GM08714 (cell line): Measurements from ENCODE around the gene MYL12B.

Source experiments
- H3K4me3 ChIP-seq: fragments of 200-500 bp; sonication (Bioruptor generic); 2 replicates; pipeline ENCODE4 v1.5.1; 2014; ENCODE audit warnings: mild to moderate bottlenecking, low read length, inconsistent platforms
- ZNF274 ChIP-seq: IDR thresholded peaks from 2 replicates; pipeline ENCODE4 v1.6.1; 2012; ENCODE audit warnings: mild to moderate bottlenecking, low read depth, low read length

Gene MYL12B

DNA sequence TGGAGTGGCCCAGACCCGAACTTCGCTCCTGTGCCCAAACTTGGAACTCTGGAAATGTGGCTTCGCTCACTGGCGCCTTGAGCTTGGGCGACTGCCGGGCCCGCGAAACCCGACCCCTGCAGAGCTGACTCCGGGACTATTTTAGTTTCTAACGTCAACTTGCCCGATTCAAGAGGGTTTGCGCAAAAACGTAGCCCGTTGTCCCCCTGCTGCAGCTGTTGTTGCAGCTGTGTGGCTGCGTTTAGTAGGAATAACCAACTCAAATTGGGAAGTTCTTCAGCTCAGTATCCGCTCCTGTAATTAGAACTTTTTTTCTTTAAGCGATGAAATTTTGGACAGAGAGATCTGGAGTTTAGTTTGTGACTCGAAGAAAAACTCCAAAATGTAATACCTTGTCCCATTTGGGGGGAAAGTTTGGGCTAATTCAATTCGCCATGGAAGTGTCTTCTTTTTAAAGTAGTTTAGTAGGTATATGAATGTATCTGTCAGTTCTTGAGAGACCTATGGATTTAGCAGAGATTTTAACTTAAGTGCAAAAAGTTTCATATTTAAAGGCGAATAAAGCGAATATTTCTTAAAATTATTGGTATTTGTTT lies 13.8 kb upstream of the MYL12B start:
- H3K4me3 ChIP-seq = peak overlapping the region; percentile 96
- TF ChIP-seq ZNF274 = no peak

DNA sequence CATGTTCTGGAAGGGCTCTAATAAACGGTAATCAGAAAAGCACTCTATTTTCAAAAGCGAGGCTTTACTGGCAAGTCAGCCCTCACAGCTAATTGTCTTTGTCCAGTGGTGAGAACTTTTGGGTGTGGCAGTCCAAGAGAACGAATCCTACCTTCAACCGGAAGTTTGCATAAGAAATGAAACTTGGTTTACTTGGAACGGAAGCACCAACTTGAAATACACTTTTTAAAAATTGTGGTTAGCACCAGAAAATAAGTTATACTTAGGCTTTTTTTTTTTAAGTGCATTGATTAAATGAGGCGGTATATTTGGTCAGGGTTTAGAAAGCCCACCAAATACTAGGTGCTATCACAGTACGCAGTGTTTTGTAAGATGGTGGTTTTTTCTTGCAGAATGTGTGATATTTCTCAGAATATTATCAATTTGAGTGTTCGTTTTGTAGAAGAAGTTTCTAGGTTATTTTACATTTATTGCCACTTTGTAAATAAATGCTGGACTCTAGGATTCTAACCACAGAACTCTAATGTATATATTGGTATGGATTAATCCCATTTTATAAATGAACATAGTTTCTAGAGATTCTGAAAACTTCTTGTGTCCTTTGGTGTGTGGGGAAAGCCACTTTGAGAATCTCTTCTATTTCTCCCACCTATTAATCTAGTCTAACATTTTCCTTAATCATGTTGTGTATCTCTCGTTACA lies 13.1 kb upstream of the MYL12B start:
- TF ChIP-seq ZNF274 = no peak

DNA sequence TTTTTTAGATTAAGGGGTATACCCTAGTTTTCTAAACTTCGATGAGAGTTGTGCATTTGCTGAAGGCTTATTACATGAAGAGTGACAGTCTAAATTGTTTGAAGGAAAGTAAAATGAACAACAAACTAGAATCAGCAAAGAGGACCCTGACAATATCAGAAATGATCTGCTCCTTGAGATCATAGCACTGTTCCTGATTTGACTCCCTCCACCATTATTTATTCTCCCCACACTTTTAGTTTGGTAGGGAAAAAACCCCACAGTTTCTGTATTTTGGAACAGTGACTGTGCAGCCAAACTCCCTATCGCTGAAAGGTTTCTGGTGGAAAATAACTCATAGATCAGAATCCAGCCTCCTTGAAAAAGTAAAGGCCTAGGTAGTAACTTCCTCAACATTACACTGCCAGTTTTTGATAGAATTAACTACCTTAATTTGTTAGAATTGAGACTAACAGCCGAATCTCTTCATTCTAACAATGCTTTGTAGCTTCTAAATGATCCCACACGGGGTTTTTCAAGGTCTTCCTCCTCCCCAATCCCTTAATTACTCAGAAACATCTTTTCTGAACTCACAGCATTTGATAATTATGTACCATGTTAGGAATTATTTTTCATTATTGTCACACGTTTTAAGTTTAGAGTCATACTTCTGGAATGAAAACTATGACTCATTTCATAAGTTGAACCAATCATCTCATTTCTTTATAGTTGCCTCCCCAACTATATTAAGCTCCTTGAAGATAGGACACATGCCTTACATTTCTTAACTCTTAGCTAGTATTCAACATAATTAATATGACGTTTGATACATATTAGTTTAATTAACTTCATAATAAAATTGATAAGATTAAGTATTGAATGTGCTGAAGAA lies 11.5 kb upstream of the MYL12B start:
- H3K4me3 ChIP-seq = no peak overlapping the region; the same call in 1 of the 2 replicates
- TF ChIP-seq ZNF274 = no peak

More for the DNA sequence above, 13.1 kb upstream of the MYL12B start:
- H3K4me3 ChIP-seq = peak overlapping the region; percentile 96

DNA sequence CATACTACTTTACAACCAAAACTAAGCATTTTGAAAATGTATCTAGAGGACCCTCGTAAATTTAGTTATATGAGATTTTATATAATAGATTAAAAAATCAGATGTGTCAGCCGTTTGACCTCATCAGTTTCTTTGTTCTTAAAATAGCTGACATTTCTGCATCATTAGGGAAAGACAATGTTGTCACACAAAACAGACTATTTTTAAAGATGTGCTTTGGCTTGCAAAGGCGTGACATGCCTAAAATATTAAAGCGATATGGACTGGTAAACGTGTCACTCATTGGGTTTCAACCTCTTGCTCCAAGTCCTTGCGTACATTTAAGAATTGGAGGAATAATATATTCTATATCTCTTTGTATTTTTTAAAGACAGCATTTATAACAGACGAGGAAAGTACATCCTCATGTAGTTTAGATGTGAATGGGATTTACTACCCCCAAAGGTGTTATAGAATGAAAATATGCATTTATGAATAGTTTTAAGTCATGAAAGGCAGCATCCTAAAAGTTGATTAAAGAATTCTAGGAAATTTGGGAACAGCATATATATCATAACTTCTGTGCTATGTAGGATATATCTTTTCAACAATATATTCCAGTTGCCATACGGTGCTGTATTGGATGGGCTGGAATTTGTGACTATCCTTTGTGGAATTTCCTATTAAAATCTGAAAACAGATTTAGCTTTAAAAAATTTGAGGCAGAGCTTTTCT lies 10.5 kb upstream of the MYL12B start:
- no peak for TF ChIP-seq ZNF274
- H3K4me3 ChIP-seq = no peak overlapping the region; the same call in 1 of the 2 replicates

DNA sequence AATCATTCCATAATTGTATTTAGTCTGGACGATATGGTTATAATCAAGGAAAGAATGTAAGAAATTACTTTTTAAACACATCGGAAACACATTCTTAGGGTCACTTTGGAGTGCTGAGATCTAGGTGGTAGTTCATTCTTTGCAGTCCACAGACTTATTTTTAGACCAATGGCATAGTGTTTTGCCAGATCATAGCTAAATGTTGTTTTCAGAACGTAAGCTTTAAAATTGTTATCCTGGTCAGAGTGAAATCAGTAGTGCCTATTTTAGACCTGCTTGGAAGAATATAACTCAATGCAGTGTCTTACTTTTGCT lies 10.0 kb upstream of the MYL12B start:
- H3K4me3 ChIP-seq = no peak overlapping the region; the same call in 1 of the 2 replicates
- no peak for TF ChIP-seq ZNF274

DNA sequence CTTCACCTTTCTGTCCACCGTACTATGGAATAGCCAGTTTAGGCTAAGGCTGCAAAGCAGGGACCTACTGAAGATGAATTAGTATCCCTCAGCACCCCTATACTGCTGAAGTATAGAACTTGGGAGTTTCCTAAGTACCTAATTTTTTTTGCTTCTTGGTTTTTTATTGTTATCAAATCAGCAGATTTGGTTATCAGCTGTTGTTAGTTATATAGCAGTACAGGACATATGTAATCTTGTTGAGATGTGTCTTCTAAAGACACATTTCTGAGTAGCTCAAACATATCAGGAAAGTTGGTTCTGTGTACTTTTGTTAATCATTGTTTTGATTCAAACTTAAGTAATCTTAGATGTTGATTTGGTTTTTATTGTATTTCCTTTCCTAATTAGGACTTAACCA lies 9.1 kb upstream of the MYL12B start:
- H3K4me3 ChIP-seq = no peak overlapping the region
- TF ChIP-seq ZNF274 = no peak

DNA sequence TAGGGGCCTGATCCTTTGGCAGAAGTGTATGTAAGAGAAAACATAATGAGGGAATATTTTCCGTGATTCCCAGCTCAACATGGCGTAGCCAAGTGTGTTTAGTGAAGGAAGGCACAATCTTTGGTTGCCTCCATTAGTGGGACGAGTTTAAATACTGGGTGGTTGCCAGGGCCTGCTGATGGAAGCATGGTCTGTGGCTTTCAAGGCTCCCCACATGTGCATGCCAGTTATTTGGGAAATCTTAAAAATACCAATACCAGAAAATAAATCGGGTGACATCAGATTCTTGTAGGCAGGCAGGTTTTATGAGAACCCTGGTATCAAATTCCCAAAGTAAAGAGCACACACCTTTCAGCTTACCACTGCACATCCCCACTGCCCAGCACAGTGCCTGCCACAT lies 7.2 kb upstream of the MYL12B start:
- TF ChIP-seq ZNF274 = no peak
- H3K4me3 ChIP-seq = no peak overlapping the region

DNA sequence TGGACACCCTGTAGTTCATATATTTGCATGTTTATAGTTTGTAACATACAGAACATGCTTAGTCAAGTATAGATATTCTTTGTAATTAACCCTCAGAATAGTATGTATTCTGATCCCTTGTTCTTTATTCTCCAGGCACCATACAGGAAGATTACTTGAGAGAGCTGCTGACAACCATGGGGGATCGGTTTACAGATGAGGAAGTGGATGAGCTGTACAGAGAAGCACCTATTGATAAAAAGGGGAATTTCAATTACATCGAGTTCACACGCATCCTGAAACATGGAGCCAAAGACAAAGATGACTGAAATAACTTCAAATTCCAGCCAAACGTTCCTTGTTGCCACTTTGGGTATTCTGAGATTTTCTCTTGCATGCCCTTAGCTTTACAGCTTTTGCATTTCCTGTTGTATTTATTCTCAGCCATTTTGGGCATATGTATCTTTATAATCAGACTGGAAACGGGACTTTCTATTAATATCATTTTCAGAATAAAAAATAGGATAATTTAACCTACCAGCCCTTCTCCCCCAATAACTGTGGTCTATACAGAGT lies 6.2 kb upstream of the MYL12B start:
- no peak for TF ChIP-seq ZNF274

DNA sequence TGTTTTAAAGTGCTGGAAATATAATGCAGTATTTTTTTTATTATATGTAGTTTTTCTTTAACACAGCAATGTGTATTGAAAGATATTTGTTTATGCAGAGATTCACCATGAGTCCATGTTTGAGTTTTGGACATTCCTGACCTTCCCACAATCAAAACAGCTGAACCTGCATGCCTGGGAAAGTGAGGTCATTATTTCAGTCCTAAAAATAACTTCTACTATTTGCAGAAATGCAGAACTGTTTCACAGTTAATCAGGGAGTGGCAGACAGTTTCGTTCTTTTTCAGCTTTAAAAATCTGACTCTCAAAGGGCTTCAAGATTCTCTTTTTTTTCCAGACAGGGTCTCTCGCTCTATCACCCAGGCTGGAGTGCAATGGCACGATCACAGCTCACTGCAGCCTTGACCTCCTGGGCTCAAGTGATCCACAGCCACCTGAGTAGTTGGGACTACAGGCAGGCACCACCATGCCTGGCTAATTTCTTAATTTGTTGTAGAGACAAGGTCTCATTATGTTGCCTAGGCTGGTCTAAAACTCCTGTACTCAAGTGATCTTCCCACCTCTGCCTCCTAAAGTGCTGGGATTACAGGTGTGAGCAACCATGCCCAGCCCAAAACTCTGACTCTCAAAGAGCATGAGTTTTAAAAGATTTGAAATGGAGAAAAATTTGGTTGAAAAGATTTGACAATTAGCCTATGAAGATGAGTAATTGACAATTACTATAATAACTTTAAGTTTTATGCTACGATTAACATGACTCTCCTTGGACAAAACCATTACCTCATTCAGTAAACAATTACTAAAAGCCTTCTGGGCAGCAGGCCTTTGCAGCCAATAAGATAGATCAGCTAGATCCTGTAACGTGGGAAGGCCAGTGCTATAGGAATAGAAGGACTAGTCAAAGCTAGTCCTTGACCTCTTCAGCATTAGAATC lies 5.0 kb upstream of the MYL12B start:
- H3K4me3 ChIP-seq = no peak overlapping the region
- no peak for TF ChIP-seq ZNF274

More for the DNA sequence above, 6.2 kb upstream of the MYL12B start:
- no peak overlapping the region for H3K4me3 ChIP-seq

DNA sequence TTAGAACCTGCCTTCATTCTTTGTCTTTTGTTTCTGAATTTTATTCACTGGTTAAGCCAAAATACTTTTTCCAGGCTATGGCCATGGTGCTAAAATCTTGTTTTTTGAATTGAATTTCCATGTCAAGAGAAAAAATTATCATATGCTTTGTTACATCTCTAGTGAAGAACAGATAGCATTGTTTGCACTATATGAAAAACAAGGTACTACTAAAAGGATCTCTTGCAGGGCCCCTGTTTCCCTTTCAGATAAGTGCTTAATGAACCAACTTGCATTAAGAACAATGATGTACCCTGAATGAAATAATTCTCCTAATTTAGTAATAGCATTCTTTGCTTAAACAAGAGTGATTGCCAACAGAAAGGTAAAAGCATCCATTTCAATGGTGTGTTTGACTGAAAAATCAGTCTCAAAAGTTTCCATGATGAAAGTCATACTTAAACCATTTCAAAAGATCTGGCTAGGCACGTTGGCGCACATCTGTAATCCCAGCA lies 4.3 kb upstream of the MYL12B start:
- no peak for TF ChIP-seq ZNF274
- H3K4me3 ChIP-seq = no peak overlapping the region

DNA sequence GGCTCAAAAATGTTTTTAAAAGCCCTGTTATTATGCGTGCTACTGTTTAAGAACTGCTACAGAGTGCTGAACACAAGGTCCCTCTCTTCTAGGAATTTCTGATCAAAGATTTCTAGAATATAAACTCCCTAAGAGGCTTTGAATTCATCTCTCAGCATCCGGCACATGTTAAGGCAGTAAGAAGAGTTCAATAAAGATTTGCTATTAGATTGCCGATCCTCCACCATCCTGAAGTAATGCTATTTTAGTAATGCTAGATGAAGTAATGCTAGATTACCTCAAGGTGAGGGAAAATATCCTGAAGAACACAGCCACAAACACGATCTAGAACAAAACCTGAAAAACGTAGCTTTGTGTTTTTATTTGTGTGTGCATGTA lies 949 bp upstream of the MYL12B start:
- peak overlapping the region; percentile 91 for H3K4me3 ChIP-seq
- TF ChIP-seq ZNF274 = no peak

DNA sequence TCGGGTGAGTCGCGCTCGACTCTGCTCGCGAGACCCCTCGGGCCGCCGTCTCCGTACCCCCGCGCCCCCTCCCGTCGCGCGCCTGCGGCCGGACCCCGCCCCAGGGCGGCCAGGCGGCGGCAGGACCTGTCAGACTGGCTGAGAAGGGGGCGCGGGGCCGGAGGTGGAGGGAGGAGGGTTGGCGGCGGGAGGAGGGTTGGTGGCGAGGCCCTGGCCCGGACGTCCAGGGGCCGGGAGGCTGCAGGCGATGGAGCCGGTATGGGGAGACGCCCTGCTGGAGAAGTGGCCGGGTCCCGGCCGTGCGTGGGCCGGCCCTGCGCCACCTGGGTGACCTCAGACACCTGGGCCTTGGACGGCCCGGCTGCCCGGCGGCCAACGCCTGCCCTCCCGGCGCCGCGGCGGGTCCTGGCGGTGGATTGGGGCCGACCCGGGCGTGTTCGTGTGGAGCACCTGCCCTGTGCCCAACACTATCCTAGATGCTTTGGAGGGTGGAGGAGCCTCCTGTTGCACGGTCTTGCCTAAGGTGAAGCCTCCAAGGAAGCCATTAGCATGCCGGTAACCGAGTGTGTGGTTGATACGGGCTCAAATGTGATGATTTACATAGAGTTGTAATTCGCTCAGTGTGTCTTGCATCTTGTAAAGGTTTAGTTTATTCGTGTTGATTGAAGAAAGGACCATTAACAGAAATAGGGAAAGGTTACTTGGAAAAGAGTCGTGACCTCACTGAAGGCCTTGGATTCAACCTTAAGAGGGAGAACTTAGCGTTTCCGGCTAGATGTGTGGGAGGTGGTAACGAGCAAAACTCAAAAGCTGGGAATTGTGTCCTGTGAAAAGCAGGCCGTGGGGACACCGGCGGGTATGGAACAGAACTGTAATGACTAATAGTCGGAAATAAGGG lies 550 bp downstream of the MYL12B start:
- H3K4me3 ChIP-seq = peak overlapping the region; percentile 91
- TF ChIP-seq ZNF274 = no peak
